Measurements from ENCODE around the gene CTBP2.

Gene CTBP2

DNA sequence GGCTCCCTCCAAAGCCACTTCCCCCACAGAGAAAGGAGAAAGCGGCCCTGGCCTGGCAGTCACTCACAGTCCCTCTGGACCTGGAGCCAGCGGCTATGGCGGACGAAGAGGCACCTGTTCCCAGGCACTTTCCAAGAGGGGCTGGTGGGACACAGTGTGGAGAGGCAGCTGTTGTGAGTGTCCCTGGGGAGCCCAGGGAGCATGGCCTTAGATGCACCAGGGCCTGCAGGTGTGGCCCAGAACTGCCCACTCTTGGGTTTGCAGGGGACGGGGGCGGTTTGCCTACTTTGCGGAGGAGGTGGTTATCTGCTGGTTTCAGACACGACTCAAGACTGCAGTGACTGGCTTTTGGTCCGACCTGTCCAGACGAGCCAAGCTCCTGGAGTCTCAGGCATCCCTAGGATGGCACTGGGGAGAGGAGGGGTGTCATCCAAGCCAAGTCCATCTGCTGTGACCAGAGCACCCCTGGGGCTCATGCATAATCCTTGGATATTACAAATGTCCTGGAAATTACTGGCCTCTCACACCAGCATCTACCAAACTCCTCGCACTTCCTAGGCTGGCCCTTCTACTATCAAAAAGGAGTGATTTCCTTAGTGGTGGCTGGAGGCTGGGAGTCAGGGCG, 18.4 kb downstream of the CTBP2 start:
- no peak for DNase-seq

DNA sequence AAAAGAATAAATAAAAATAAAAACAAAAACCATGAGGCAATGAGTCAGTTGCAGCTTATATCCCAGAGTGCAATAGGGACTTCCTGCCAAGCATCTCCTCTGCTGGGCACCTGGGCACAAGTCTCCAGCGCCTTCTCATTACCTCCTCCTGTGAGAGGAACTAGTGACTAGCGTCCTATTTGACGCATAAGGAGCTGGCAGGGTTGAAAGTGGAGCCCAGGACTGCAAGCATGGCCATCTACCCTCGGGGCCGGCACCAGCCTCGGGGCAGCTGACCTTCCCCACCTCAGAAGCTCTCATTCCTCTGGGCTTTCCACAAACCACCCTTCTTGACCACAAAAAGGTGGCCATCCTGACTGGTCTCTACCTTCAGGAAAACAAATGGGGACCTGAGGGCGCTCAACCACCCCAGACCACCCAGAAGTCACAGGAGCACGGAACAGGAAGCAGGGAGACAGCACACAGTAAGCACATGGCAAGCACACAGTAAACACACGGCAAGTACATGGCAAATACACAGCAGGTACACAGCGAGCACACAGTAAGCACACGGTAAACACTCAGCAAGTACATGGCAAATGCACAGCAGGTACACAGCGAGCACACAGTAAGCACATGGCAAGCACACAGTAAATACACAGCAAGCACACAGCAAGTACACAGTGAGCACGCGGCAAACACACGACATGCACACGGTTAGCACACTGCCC, 19.1 kb downstream of the CTBP2 start:
- DNase-seq = no peak

DNA sequence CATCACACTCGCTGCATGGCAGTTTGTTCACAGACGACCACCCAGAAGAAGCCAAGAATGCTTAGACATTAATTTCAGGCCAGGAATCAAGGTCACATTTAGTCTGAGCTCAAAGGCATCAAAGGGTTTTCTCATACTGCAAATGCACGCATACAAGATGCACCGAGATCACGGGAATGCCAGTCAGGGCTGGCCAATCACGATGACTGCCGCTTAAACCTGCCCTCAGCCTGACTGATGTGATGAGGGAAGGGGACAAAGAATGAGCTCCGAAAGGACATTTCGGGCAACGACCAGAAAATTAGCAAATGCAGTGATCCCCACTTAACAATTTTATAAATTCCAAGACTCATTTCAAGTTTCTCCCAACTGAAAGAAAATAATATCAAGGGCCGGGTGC, 20.2 kb downstream of the CTBP2 start:
- DNase-seq = no peak

DNA sequence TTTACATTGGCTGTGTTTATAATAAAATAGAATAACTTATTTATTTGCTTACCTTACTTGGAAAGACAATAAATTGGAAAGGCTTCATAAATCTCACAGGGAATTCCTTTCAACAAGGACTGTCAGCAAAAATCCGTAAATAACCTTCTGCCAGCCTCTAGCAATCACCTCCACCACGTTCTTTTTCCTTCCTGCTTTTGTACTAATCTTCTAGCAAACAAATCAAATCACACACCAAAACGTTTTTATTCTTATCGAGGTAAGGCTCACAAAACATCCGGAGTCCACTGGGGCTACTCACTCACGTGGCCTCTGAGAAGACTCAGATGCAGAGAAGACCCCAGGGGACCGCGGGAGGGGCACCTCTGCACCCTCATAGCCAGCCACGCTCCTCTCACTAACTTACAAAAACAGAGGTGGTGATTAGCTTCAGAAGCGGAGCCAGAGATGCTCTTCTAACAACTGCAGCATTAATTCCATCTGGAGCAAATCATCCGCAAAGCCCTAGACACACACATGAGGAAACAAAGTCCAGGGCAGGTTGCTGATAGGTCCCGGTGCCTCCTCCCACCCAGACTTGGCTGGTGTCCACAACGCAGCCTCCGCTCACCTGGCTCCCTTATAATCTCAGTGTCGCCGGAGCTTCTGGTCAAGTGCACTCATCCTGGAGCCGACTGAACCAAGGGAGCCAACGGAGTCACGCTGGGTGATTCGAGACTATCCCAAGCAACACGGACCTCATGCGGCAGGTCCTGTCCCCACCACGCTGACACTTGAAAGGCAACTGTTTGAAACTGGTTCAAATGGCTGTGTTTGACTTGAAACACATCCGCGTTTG, 22.5 kb downstream of the CTBP2 start:
- DNase-seq = no peak

DNA sequence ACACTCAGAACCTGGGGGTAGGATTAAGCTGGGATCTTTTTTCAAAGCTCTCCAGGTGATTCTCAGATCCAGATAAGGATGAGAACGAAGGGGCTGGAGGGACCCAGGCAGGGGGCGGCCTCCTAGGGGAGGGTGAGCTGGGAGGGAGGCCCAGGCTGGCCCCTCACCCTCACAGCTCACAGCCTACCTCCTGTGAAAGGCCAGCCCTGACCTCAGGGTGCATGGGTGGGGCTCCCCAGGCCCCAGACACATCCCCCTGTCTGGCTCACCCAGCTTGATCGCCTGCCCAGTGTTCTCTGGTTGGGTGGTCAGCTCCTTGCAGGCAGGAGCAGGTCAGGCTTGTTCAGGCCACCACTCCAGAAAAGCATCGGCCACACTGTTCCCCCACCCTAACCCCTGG, 24.3 kb downstream of the CTBP2 start:
- DNase-seq = no peak

DNA sequence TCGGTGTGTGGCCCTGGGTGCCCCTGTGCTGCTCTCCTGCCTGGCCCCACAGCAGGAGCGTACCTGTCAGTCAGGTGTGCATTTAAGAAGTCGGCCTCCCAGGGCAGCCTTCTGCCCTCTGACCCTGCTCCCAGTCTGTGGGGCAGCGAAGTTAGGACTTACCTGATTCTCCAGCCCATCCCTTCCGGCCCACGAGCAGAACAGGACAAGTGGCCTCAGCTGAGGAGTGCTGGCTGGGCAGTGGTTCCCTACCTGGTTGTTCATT, 24.7 kb downstream of the CTBP2 start:
- no peak for DNase-seq

DNA sequence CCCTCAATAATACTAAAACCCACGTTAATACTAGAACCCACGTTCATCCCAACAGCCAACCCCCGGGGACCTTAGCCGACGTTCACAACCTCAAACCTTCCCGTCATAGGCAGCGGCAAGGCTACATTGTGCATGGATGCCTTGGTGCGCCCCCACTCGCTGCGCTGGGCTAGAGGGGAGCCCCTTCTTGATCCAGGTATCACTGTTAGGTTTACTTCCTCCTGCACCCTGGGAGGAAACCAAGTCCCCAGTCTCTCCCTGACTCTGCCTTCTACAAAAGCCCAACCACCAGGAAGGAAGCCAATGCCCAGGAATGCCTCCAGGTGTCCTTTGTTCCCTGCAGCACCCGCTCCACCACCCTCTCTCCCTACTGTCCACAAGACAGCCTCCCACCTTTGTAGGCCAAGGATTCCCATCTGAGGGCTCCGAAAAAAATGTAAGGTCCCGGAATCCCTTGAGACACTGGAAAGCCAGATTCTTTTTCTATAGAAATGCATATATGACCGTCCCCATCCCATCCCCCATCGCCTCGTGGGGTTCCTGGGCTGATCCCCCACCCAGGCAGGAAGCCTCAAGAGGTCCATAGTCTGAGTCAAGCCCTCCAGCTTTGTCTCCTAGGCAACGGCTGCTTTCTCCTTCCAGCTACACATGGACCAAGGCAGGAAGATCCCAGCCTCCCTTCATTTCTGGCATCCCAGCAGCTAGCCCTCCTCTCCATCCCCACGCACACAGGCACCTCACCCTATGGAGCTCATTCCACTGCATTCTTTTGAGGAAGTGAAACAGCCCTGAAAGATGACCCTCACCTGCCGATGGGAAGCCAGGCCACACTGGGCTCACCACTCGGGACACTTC, 25.2 kb downstream of the CTBP2 start:
- DNase-seq = no peak

DNA sequence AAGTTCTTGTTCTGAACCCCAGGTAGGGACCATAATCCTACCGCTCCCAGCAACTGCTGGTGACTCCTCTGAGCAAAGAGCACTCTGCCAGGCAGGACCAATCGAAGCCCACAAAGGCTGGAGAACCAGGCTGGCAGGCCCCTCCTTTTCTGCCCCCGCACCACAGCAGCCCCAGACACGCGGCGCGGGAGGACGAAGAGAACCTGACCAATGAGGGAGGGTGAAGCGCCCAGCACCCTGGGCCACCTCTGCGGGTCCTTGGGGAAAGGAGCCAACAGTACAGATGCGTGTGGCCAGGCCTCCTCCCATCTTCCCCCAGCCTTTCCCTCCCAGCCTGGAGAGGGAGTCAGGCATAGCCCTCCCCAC, 25.9 kb downstream of the CTBP2 start:
- no peak for DNase-seq

DNA sequence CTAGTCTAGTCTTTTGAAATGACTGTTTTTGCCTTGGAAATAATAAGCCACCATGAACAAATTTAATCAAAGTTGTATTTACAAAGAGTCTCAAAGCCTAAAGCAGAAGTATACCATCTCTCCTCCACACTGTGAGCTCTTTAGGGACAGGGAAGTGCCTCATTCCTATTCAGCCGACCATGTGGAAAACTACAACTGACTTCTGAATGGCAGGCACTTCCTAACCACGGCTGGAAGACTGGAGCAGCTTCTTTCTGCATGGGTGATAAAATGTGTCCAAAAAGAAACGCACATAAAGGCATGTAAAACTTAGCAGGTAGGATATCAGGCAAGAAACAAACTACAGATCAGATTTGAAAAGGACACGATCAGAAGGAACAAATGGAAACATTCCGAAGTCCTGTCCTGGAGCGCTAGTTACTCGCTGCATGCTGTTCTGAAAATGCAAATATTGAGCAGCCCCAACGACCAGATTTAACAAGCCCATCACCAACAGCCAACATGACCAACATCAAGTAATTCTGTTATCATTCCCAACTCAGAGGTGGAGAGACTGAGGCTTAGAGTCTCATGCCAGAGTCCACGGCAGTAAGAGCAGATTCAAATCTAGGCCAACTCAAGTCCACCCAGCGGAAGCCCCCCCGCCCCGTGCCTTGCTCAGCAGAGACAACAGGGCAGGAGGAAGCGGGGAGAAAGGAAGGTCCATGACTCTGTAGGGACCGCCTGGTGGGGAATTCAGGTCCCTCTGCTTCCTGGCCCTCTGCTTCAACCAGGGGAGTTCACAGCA, 26.5 kb downstream of the CTBP2 start:
- no peak for DNase-seq

DNA sequence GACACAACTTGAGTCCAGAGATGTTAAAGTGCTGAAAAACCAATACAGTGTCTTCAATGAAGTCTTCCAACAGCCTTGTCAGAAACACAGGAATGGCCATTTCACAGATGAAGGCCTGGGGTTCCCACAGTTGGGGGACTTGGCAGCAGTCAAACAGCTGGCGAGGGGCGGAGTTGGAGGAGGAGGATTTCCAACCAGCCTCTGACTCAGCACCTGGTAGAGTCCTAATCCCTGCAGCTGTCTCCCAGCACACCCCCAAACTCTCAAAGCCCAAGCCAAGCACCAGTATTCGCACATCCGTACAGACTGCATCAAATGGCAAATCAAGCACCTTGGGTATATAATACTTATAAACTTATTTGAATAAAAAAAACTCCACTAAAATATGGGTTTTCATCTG, 28.0 kb downstream of the CTBP2 start:
- no peak for DNase-seq

DNA sequence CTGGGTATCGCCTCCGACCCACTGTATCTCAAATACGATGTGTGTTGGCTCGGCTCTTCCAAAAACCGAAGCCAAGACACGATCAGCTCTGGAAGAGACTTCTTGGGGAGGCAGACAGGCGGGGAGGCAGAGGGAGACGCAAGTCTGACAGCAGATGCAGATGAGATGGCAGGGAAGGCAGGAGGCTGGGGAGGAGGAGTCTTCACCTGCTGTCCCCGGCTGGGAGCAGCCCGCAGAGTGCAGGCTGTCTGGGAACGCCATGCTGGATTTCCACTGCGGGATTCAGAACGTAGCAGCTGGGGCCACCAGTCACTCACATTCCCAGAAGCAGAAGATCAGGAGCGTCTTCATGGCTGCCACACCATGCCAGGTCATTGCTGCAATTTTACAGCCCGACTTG, 29.4 kb downstream of the CTBP2 start:
- DNase-seq = no peak

DNA sequence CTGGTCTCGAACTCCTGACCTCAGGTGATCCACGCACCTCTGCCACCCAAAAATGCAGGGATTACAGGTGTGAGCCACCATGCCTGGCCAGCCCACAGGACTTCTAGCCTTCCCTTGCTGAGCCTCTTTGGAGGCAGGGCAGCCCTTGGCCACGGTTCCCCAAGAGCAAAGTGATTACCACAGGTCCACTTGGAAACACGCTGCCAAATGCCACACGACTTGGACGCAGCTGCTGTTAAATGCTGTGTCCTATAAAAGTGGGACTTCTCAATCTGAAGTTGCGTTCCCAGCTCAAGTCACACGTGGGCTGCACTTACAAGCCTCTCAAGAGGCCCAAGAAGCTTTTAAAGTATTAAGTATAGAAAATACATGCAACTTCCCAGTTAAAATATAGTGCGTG, 30.1 kb downstream of the CTBP2 start:
- DNase-seq = no peak

DNA sequence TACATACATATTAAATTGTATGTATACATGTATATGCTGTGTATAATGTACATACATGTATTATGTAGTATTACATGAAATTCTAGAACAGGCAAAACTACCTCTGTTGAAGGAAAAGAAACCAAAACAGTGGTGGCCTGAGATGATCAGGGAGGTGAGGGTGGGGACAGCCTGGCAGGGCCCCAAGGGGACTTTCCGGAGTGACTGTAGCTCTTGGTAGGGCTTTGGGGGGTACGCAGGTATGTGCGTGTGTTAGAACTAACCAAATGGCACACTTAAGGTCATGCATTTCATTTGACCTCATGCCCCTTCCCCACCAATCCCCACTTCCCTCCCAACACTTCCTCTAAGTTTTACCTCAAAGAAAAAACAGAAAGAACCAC, 31.3 kb downstream of the CTBP2 start:
- no peak for DNase-seq

DNA sequence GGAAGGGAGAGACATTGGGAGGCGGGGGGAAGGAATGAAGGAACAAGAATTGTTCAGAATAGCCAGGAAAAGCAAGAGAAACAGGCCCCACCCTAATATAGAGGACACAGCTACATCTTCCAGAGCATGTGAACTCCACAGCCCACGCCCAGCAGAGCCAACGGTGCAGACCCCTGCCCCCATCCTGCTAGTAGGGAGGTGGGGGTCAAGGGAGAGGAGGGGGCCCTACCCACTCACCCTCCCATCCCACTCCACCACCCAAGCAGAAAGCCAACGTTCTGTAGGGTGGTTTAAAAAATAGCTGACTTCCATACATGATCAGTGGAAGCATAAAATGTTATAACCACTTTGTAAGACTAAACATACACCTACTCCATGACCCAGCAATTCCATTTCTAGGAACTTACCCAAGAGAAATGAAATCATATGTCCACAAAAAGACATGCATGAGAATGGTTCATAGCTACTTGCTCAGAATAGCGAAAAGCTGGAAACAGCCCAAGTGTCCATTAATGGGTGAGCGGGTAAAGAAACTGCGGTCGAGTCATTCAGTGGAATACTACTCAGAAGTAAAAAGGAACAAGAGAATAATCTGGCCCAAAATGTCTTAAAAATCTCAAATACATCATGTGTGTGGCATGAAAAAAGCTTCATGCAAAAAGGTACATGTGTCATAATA, 31.8 kb downstream of the CTBP2 start:
- no peak for DNase-seq

DNA sequence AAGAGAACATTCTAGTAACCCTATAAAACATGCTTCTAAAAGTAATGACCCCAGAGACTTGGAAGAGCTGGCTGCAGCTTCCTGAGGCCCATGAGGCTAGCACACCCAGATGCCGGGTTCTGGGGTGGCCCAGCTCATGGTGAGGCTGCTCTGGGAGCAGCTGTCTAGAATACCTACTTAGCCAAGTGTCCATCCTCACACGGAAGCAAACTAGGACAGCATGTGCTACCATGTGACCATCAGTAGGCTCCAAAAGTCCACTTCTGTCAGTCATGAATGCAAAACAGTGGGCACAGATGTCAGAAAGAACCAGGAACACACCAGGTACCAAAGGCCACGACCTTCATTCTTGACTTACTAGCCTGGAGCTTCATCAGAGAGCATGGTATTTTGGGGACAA, 32.4 kb downstream of the CTBP2 start:
- DNase-seq = no peak

DNA sequence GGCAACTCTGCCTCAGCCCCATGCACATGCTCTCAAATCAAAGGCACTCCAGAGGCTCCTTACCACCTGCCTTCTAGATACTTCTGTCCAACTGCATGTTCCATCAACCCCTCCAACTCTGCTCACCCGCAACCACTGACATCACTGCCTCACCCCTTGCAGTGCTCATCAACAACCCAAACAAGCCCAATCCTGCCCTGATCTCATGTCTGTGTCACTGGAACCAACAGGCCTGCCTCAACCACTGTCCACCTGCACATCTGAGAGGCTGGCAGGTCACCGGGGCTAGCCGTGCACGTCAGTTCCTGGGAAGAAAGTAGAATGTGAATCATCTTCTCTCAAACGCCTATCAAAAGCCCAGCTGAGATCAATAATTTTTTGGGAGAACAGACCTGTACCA, 33.3 kb downstream of the CTBP2 start:
- DNase-seq = no peak

DNA sequence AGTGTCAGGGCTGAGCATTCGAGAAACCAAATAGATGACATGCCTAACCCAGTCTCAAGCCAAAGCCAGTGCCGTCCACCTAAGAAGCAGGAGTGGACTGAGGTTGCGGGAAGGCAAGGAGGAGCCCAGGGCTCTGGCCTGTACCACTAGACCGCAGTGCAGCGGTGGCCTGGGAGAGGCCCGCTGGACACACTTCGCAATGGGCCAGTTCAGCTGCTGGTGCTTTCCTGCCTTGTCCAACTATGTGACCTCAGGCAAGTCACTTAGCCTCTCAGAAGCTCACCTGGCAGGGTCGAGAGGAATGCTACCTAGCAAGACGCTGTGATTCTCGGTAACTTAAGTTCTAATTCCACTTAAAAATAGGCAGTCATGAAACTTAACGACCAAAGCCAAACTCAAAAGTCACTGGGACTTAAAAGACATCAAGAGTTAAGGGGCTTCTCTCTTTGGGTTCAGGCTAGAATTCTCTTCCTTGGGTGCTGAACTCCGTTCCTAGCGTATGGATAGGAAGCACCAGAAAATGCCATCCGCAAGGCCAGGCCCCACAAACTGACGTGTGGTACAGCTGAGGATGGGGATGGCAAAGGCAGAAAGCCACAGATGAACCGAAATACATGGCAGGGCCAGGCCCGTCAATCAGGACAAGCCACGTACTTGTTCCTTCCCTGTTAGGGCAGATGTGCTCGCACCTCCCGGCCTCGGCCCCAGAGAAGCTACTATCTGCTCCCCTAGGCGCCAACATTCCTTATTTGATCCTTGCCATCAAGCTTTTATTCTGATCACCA, 34.2 kb downstream of the CTBP2 start:
- no peak for DNase-seq

DNA sequence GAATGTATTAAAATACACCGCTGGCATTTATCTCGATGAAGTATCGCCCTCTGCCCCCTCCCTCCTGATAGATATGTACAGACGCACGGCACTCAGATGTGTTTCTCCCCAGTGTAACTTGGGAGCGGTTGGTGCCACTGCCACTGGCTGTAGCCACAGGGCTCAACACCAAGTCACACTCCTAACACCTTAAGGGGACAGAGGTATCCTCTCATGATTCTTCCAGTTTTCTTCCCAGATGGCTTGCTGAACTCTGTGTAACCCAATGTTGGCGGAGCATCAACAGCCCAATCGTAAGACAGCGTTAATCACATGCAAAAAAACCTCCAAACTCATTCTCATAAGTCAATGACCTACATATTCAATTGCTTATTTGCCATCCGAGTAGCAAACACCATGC, 35.5 kb downstream of the CTBP2 start:
- DNase-seq = no peak

DNA sequence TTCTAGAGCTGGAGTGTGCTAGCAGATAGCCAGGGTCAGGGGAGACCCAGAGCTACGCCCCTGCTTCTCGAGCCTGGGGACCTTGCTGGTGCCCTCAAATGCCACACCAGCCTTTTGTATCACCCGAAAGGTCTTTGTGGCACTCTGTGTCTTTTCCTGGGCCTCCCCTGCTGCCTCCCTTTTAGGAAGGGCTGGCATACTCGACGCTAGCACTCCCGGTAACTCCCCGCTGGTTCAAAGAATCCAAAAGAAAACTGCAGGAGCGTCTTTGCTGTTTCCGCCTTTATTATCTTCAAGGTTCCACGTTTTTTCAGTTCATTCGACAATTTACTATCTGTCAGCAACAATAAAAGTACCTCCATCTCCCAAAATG, 36.3 kb downstream of the CTBP2 start:
- DNase-seq = no peak

DNA sequence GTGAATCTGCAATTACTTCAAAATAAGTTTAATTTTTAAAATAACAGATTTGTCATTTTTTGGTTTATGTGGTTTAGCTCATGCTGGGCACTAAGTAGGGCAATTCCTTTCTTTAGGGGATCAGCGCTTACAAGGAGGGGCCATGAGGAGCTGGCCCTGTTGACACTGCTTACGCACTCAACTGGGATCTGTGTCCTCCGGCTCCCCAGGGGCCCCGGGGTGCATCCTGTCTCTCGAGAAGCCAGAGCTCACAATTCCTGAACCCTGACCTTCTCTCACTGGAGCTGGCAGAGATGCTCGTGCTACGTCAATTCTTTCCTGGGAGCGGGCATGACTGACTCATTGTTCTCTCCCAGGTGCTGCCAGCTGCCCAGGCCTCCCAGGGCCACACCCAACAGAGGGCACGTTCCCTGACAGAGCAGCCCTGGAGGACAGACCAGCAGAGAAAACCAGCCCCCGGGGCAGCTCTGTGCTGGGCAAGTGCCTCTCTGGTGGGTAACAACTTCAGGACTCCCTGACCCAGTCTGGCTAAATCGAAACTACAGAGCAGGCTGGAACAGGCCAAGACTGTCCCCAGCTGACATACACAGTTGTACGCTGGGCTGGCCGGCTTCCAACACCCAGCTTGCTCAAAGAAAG, 36.8 kb downstream of the CTBP2 start:
- no peak for DNase-seq

DNA sequence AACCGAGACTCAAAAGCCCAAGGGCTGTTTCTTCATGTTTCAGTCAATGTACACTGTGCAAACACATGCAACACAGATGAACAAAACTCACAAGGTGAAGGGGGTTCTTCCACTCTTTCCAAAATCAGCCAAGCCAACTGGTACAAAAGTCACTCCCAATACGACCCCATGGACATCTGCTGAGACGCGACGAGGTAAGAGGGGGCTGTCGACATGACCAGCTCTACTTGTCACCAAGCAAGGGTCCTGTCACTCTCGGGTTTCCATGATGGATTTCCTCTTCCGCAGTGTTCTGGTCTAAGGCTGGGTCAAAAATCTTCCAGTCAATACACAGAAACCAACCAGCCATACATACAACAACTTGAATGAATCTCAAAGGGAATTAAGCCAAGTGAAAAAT, 37.8 kb downstream of the CTBP2 start:
- no peak for DNase-seq

Data from CD4-positive, alpha-beta T cell treated with Interleukin-4 for 4 hours (primary cell).